B cell (primary cell): ENCODE results near the gene HOXD9. TPM values are rescaled to one million over a fixed set of nuclear protein-coding genes. Genes with fewer than 3 reads are reported as not detected.

Experiments
- polyA plus RNA-seq: library from polyadenylated mRNA; depleted of rRNA; stranded (reverse); fragments of >200 nt; gene quantifications from 2 replicates; pipeline ENCODE4 v1.2.3, GENCODE V29; 2012
- small RNA-seq: library from RNA; depleted of rRNA; stranded (forward); fragments of <200 nt; gene quantifications from one replicate; pipeline ENCODE3, GENCODE V24; 2012; ENCODE audit warnings: low replicate concordance, low read depth; ENCODE audit not compliant: insufficient read length
- total RNA-seq, 2 donors: library from RNA; stranded (reverse); fragments of 120-200 nt in 1 of 2; gene quantifications; 1 replicate in 1 of 2; 2 replicates in 1 of 2; pipeline versions ENCODE4 v1.2.3 to v1.2.4, GENCODE V29; 2013 to 2022

Gene HOXD9
- total and polyA plus RNA-seq, 2 donors (not counting 1 experiment from before 2014, with no cell fraction given), result not detected

Small RNAs within 50 kb of the gene (small RNA-seq; reads per million reads assigned to genes)
- gene MIR10B, result not detected

Other genes starting within 250 kb of the HOXD9 start
- gene LNPK, start 120.5 kb upstream of the HOXD9 start, total RNA-seq, result 15.9 and 16.7 TPM in 2 replicates
- gene LNPK, start 120.5 kb upstream of the HOXD9 start, polyA plus RNA-seq, result 3.2 and 4.1 TPM in 2 replicates
- not detected in 2 replicates for gene EVX2, start 38.8 kb upstream of the HOXD9 start, total RNA-seq
- not detected in 2 replicates for gene EVX2, start 38.8 kb upstream of the HOXD9 start, polyA plus RNA-seq
- not detected in 2 replicates for gene HOXD13, start 30.0 kb upstream of the HOXD9 start, total RNA-seq
- not detected in 2 replicates for gene HOXD13, start 30.0 kb upstream of the HOXD9 start, polyA plus RNA-seq
- gene HOXD12, start 22.9 kb upstream of the HOXD9 start, total RNA-seq, result not detected in 2 replicates
- not detected in 2 replicates for gene HOXD12, start 22.9 kb upstream of the HOXD9 start, polyA plus RNA-seq
- gene HOXD11, start 15.4 kb upstream of the HOXD9 start, total RNA-seq, result not detected in 2 replicates
- not detected in 2 replicates for gene HOXD11, start 15.4 kb upstream of the HOXD9 start, polyA plus RNA-seq
- not detected in 2 replicates for gene HOXD10, start 5.9 kb upstream of the HOXD9 start, total RNA-seq
- gene HOXD10, start 5.9 kb upstream of the HOXD9 start, polyA plus RNA-seq, result not detected in 2 replicates
- not detected in 2 replicates for gene HOXD8, start 7.0 kb downstream of the HOXD9 start, total RNA-seq
- gene HOXD8, start 7.0 kb downstream of the HOXD9 start, polyA plus RNA-seq, result not detected in 2 replicates
- not detected in 2 replicates for gene HOXD4, start 28.8 kb downstream of the HOXD9 start, total RNA-seq
- not detected in 2 replicates for gene HOXD4, start 28.8 kb downstream of the HOXD9 start, polyA plus RNA-seq
- gene HOXD3, start 34.6 kb downstream of the HOXD9 start, total RNA-seq, result not detected in 2 replicates
- not detected in 2 replicates for gene HOXD3, start 34.6 kb downstream of the HOXD9 start, polyA plus RNA-seq
- not detected in 2 replicates for gene HOXD1, start 65.9 kb downstream of the HOXD9 start, total RNA-seq
- not detected in 2 replicates for gene HOXD1, start 65.9 kb downstream of the HOXD9 start, polyA plus RNA-seq
- 9.5 and 11.5 TPM in 2 replicates for gene MTX2, start 146.7 kb downstream of the HOXD9 start, total RNA-seq
- gene MTX2, start 146.7 kb downstream of the HOXD9 start, polyA plus RNA-seq, result 11.2 and 12.0 TPM in 2 replicates